Astrocyte of the spinal cord (primary cell): Measurements from ENCODE around the gene RAMACL.
A peak's percentile ranks its signal among the peaks of the same experiment; 100 is the strongest.
"Not testable (repeated sequence)": the region's sequence is repeated elsewhere in the genome, so short reads cannot be mapped to it uniquely, and the experiment has no call there.

ENCODE experiments used
- DNase-seq: peaks from one replicate; pipeline ENCODE4 v3.0.0; 2011; ENCODE audit warnings: low read depth, low spot score
- H3K4me3 ChIP-seq: 2 replicates; pipeline ENCODE4 v1.5.1; 2011; ENCODE audit warnings: low read depth, mild to moderate bottlenecking, low read length, moderate library complexity
- CTCF ChIP-seq: IDR thresholded peaks from 2 replicates; pipeline ENCODE4 v1.5.1; 2012; ENCODE audit warnings: low read depth, mild to moderate bottlenecking, low read length, inconsistent platforms
- in situ Hi-C: cut with HindIII; loops from 2 replicates; pipeline ENCODE4 v1.10.0; 2017; ENCODE audit warnings: low sequenced_read_pairs

Gene RAMACL

GRCh38 chr6:166583230-166583965 lies 3.1 kb downstream of the RAMACL start:
- TF ChIP-seq CTCF: no peak
- no peak for DNase-seq
- in situ Hi-C loops: no loop called here
- H3K4me3 ChIP-seq: no peak overlapping the region

- in situ Hi-C loops: no loop called here
- TF ChIP-seq CTCF: no peak
- H3K4me3 ChIP-seq: no peak overlapping the region
- DNase-seq: peak; percentile 55
Observed at GRCh38 chr6:166582258-166582657, 4.2 kb downstream of the RAMACL start.

GRCh38 chr6:166581801-166582200 lies 4.7 kb downstream of the RAMACL start:
- in situ Hi-C loops, DNase-seq: not testable (repeated sequence)

GRCh38 chr6:166581091-166581511 lies 5.4 kb downstream of the RAMACL start:
- no peak for TF ChIP-seq CTCF
- in situ Hi-C loops: no loop called here
- no peak overlapping the region for H3K4me3 ChIP-seq
- DNase-seq: no peak

More at GRCh38 chr6:166581801-166582200, 4.7 kb downstream of the RAMACL start:
- H3K4me3 ChIP-seq: not testable (repeated sequence)

GRCh38 chr6:166580076-166581050 lies 6.1 kb downstream of the RAMACL start:
- H3K4me3 ChIP-seq: no peak overlapping the region
- no peak for TF ChIP-seq CTCF
- peak; percentile 46 for DNase-seq
- in situ Hi-C loops: no loop called here

GRCh38 chr6:166579237-166579850 lies 7.1 kb downstream of the RAMACL start:
- in situ Hi-C loops: no loop called here
- DNase-seq: no peak
- no peak for TF ChIP-seq CTCF
- no peak overlapping the region for H3K4me3 ChIP-seq
